ENCODE results near the gene MKX. TPM values are rescaled to one million over a fixed set of nuclear protein-coding genes. Genes with fewer than 3 reads are reported as not detected.

Gene MKX, protein sequence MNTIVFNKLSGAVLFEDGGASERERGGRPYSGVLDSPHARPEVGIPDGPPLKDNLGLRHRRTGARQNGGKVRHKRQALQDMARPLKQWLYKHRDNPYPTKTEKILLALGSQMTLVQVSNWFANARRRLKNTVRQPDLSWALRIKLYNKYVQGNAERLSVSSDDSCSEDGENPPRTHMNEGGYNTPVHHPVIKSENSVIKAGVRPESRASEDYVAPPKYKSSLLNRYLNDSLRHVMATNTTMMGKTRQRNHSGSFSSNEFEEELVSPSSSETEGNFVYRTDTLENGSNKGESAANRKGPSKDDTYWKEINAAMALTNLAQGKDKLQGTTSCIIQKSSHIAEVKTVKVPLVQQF
- 1 to 10 TPM in 2 of 4 donors, under 1 TPM in 2; 0.19 to 3.3 (median 1.4) TPM for total RNA-seq

- Histone ChIP-seq H3K4me1 (peaks cover 29 to 62% (median 36%) of the 10 kb centered on the region in 3 donors), H3K9me3 (no peaks in the 10 kb centered on the region), H3K36me3 (no peaks in the 10 kb centered on the region), H3K4me3 (peak within 1 kb of the TSS; percentile 54 to 83 (median 70)), H3K27ac (peak within 1 kb of the TSS in 3 of 4 donors; percentile 77 to 93 (median 86)), H3K27me3 (peaks cover 10 to 97% (median 13%) of the 10 kb centered on the region in 4 donors)
- intact Hi-C loops (cut with DNase I) = loop anchor here (10.0 kb wide), 1 partner anchor 489 kb away; no protein-coding TSS in a partner anchor
- no peak for DNase-seq
- WGBS, 2 donors = 0 to 30% methylated on average over 2 to 10 of the region's 69 CpGs
- TF ChIP-seq, protein P1, sequence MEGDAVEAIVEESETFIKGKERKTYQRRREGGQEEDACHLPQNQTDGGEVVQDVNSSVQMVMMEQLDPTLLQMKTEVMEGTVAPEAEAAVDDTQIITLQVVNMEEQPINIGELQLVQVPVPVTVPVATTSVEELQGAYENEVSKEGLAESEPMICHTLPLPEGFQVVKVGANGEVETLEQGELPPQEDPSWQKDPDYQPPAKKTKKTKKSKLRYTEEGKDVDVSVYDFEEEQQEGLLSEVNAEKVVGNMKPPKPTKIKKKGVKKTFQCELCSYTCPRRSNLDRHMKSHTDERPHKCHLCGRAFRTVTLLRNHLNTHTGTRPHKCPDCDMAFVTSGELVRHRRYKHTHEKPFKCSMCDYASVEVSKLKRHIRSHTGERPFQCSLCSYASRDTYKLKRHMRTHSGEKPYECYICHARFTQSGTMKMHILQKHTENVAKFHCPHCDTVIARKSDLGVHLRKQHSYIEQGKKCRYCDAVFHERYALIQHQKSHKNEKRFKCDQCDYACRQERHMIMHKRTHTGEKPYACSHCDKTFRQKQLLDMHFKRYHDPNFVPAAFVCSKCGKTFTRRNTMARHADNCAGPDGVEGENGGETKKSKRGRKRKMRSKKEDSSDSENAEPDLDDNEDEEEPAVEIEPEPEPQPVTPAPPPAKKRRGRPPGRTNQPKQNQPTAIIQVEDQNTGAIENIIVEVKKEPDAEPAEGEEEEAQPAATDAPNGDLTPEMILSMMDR (IDR thresholded peaks at IDR 0.05) = peak in 2 of 6 experiments; percentile 15 to 22
- no peak for TF ChIP-seq POLR2A (IDR thresholded peaks at IDR 0.05)
Observed at GRCh38 chr10:27745732-27746396, at the start of gene MKX. MKX (minus strand) TSS chr10:27745819; CDS start chr10:27743415, 2,404 bp downstream.

- DNase-seq = no peak
- WGBS, 2 donors = 50 to 63% methylated on average over 1 of the region's 1 CpG
- Histone ChIP-seq H3K4me1 (no peaks in the 10 kb centered on the region), H3K27me3 (no peaks in the 10 kb centered on the region), H3K27ac (no peak overlapping the region), H3K4me3 (no peak overlapping the region), H3K36me3 (no peaks in the 10 kb centered on the region), H3K9me3 (no peaks in the 10 kb centered on the region)
- intact Hi-C loops (cut with DNase I) = no loop called here
- no peak for TF ChIP-seq POLR2A (IDR thresholded peaks at IDR 0.05)
- TF ChIP-seq, protein P1 (IDR thresholded peaks at IDR 0.05) = peak in 1 of 6 experiments; percentile 13
Observed at GRCh38 chr10:27794157-27794556, 48.5 kb upstream of the MKX start.

GRCh38 chr10:27792216-27792615 is 46.6 kb upstream of the MKX start:
- no peak for TF ChIP-seq POLR2A (IDR thresholded peaks at IDR 0.05)
- TF ChIP-seq, protein P1 (IDR thresholded peaks at IDR 0.05) = no peak
- H3K27ac ChIP-seq = no peak overlapping the region
- no peak overlapping the region for H3K4me3 ChIP-seq
- H3K36me3 ChIP-seq = no peaks in the 10 kb centered on the region
- 66 to 73% methylated on average over 2 of the region's 2 CpGs for WGBS, 2 donors
- peaks cover 0 to 7% (median 0%) of the 10 kb centered on the region in 4 donors for H3K27me3 ChIP-seq
- H3K4me1 ChIP-seq = no peaks in the 10 kb centered on the region
- no peaks in the 10 kb centered on the region for H3K9me3 ChIP-seq
- no peak for DNase-seq
- intact Hi-C loops (cut with DNase I) = no loop called here

GRCh38 chr10:27784272-27784671 is 38.7 kb upstream of the MKX start:
- Histone ChIP-seq H3K36me3 (no peaks in the 10 kb centered on the region), H3K4me3 (no peak overlapping the region), H3K4me1 (no peaks in the 10 kb centered on the region), H3K9me3 (peaks cover 0 to 5% (median 0%) of the 10 kb centered on the region in 3 donors), H3K27ac (no peak overlapping the region), H3K27me3 (peaks cover 0 to 9% (median 0%) of the 10 kb centered on the region in 4 donors)
- no peak for DNase-seq
- 74 to 89% methylated on average over 2 of the region's 2 CpGs for WGBS, 2 donors
- intact Hi-C loops (cut with DNase I) = no loop called here
- TF ChIP-seq POLR2A (IDR thresholded peaks at IDR 0.05) = no peak

GRCh38 chr10:27783660-27784059 is 38.0 kb upstream of the MKX start:
- 0 to 8% methylated on average over 1 of the region's 1 CpG for WGBS, 2 donors
- peaks cover 0 to 5% (median 0%) of the 10 kb centered on the region in 3 donors for H3K9me3 ChIP-seq
- TF ChIP-seq, protein P1 (IDR thresholded peaks at IDR 0.05) = peak in 2 of 6 experiments; percentile 9 to 31
- TF ChIP-seq POLR2A (IDR thresholded peaks at IDR 0.05) = no peak
- H3K4me3 ChIP-seq = no peak overlapping the region
- intact Hi-C loops (cut with DNase I) = no loop called here
- H3K4me1 ChIP-seq = no peaks in the 10 kb centered on the region
- peaks cover 0 to 9% (median 0%) of the 10 kb centered on the region in 4 donors for H3K27me3 ChIP-seq
- no peak overlapping the region for H3K27ac ChIP-seq
- DNase-seq = no peak
- no peaks in the 10 kb centered on the region for H3K36me3 ChIP-seq
